Fibroblast of skin of abdomen (primary cell): Measurements from ENCODE around the gene FNTB.
"Not testable (repeated sequence)": the region's sequence is repeated elsewhere in the genome, so short reads cannot be mapped to it uniquely, and the experiment has no call there.

Source experiments
- DNase-seq: peaks from one replicate; pipeline ENCODE4 v3.0.0-alpha.2; 2013

Gene FNTB

GRCh38 chr14:65019944-65020566 is 33.4 kb downstream of the FNTB start:
- peak; percentile 73 for DNase-seq

GRCh38 chr14:65024957-65025356 is 38.3 kb downstream of the FNTB start:
- no peak for DNase-seq

- no peak for DNase-seq
Measured at GRCh38 chr14:65025818-65026217, 39.1 kb downstream of the FNTB start.

GRCh38 chr14:65026526-65026925 is 39.8 kb downstream of the FNTB start:
- DNase-seq: no peak

- no peak for DNase-seq
Measured at GRCh38 chr14:65027127-65027799, 40.6 kb downstream of the FNTB start.

GRCh38 chr14:65028937-65029336 is 42.2 kb downstream of the FNTB start:
- no peak for DNase-seq

- not testable (repeated sequence) for DNase-seq
Measured at GRCh38 chr14:65031321-65031720, 44.6 kb downstream of the FNTB start.

GRCh38 chr14:65032319-65032718 is 45.6 kb downstream of the FNTB start:
- DNase-seq: no peak

- no peak for DNase-seq
Measured at GRCh38 chr14:65033181-65033580, 46.5 kb downstream of the FNTB start.

- no peak for DNase-seq
Measured at GRCh38 chr14:65034021-65034420, 47.3 kb downstream of the FNTB start.

- no peak for DNase-seq
Measured at GRCh38 chr14:65035049-65035448, 48.4 kb downstream of the FNTB start.

GRCh38 chr14:65038966-65039365 is 52.3 kb downstream of the FNTB start:
- DNase-seq: no peak

GRCh38 chr14:65040666-65041433 is 54.2 kb downstream of the FNTB start:
- DNase-seq: no peak

GRCh38 chr14:65041434-65041915 is 54.8 kb downstream of the FNTB start:
- DNase-seq: no peak

GRCh38 chr14:65042296-65042695 is 55.6 kb downstream of the FNTB start:
- no peak for DNase-seq

- DNase-seq: no peak
Measured at GRCh38 chr14:65042731-65043372, 56.2 kb downstream of the FNTB start.

GRCh38 chr14:65043893-65044595 is 57.3 kb downstream of the FNTB start:
- no peak for DNase-seq

GRCh38 chr14:65044596-65044959 is 57.9 kb downstream of the FNTB start:
- DNase-seq: no peak

GRCh38 chr14:65045006-65045405 is 58.3 kb downstream of the FNTB start:
- no peak for DNase-seq

GRCh38 chr14:65045709-65046108 is 59.0 kb downstream of the FNTB start:
- no peak for DNase-seq

- no peak for DNase-seq
Measured at GRCh38 chr14:65052832-65053231, 66.1 kb downstream of the FNTB start.

GRCh38 chr14:65053466-65053865 is 66.8 kb downstream of the FNTB start:
- DNase-seq: no peak
